Hepatocyte (in vitro differentiated cells): ENCODE measurements around the gene SMIM38.

Experiments used
- CTCF ChIP-seq: fragments of 200-600 bp; sonication (generic); IDR thresholded peaks from 2 replicates; pipeline ENCODE4 v1.5.1; 2016; ENCODE audit warnings: antibody characterized with exemption, mild to moderate bottlenecking; ENCODE audit not compliant: poor library complexity
- EZH2 ChIP-seq: fragments of 200-600 bp; sonication (generic); IDR thresholded peaks from 2 replicates; pipeline ENCODE4 v1.6.1; 2016; ENCODE audit warnings: antibody characterized with exemption, mild to moderate bottlenecking, borderline replicate concordance

- TF ChIP-seq CTCF (no peak), EZH2 (no peak)
These were observed 15.0 kb downstream of the SMIM38 start for GRCh38 chr11:69170704-69171103.
